ENCODE measurements around the gene LRRC1.

- TF ChIP-seq JUND (IDR thresholded peaks at IDR 0.05; ENCODE audit: low read length) (no peak), TEAD4 (IDR thresholded peaks at IDR 0.05; ENCODE audit: low read depth, low read length) (no peak)
- TF ChIP-seq, protein P1, sequence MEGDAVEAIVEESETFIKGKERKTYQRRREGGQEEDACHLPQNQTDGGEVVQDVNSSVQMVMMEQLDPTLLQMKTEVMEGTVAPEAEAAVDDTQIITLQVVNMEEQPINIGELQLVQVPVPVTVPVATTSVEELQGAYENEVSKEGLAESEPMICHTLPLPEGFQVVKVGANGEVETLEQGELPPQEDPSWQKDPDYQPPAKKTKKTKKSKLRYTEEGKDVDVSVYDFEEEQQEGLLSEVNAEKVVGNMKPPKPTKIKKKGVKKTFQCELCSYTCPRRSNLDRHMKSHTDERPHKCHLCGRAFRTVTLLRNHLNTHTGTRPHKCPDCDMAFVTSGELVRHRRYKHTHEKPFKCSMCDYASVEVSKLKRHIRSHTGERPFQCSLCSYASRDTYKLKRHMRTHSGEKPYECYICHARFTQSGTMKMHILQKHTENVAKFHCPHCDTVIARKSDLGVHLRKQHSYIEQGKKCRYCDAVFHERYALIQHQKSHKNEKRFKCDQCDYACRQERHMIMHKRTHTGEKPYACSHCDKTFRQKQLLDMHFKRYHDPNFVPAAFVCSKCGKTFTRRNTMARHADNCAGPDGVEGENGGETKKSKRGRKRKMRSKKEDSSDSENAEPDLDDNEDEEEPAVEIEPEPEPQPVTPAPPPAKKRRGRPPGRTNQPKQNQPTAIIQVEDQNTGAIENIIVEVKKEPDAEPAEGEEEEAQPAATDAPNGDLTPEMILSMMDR (IDR thresholded peaks at IDR 0.05; ENCODE audit: control extremely low read depth in 1 of 3, insufficient read depth in 1 of 3, low read depth in 1 of 3, low read length in 3 of 3) = no peak
- TF ChIP-seq, protein P2, sequence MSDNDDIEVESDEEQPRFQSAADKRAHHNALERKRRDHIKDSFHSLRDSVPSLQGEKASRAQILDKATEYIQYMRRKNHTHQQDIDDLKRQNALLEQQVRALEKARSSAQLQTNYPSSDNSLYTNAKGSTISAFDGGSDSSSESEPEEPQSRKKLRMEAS (IDR thresholded peaks at IDR 0.05) = no peak
These were observed 29.9 kb downstream of the LRRC1 start for GRCh38 chr6:53824714-53825113.
